Lung microvascular endothelial cell (primary cell): ENCODE measurements around the gene CDC14A. TPM values are rescaled to one million over a fixed set of nuclear protein-coding genes. Genes with fewer than 3 reads are reported as not detected.

ENCODE experiments used
- DNase-seq, 2 donors: peaks; one replicate each; pipeline versions ENCODE4 v3.0.0 to v3.0.0-alpha.2; 2010; ENCODE audit warnings: low read depth in 2 of 2
- total RNA-seq: library from RNA; depleted of rRNA; stranded (reverse); fragments of >200 nt; gene quantifications from 2 replicates; pipeline ENCODE4 v1.2.1, GENCODE V29; 2014

CDC14A gene
- total RNA-seq, 1 donor from 2014 or later, result 6.0 TPM

DNA sequence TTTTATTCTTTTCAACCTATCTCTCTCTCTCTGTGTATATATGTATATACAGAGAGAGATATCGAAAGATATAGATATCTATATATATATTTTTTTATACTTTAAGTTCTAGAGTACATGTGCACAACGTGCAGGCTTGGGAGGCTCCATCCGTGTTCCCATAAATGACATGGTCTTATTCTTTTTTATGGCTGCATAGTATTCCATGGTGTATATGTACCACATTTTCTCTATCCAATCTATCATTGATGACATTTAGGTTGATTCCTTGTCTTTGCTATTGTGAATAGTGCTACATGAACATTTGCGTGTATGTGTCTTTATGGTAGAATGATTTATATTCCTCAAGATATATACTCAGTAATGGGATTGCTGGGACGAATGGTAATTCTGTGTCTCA is 130.4 kb downstream of the CDC14A start:
- DNase-seq, result no peak

DNA sequence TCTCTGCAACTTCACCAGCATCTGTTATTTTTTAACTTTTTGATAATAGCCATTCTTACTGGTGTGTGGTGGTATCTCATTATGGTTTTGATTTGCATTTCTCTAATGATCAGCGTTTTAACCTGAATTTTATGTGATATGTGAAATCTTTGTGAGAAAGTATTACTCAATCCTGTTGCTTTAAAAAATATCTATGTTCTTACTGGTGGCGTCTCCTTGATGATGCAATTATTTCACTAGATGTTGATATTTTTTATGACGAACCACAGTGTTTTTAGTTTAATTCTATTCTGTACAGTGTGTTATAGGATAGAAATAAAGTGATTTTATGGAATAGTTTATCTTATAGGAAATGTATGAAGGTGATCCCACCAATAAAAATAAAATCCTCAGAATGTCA is 130.9 kb downstream of the CDC14A start:
- DNase-seq, result no peak

DNA sequence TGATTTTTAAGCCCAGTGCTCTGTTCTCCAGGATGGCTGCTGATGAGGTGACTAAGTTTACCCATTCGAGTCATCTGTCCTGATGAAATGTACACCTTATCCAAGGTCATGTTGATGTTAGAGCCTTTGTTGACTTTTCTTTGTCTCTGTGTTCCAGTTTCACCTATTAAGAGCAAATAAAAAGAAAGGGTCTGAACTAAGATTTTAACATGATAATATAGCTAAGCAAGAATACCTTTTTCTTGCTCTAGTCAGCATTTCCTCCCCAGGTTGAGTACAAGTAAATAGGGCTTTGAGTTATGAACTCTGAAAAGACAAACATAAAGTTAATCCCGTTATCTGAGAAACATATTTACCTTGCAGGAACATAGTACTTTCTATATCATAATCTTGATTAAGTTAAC is 133.6 kb downstream of the CDC14A start:
- peak in 1 of 2 donors; percentile 40 for DNase-seq

DNA sequence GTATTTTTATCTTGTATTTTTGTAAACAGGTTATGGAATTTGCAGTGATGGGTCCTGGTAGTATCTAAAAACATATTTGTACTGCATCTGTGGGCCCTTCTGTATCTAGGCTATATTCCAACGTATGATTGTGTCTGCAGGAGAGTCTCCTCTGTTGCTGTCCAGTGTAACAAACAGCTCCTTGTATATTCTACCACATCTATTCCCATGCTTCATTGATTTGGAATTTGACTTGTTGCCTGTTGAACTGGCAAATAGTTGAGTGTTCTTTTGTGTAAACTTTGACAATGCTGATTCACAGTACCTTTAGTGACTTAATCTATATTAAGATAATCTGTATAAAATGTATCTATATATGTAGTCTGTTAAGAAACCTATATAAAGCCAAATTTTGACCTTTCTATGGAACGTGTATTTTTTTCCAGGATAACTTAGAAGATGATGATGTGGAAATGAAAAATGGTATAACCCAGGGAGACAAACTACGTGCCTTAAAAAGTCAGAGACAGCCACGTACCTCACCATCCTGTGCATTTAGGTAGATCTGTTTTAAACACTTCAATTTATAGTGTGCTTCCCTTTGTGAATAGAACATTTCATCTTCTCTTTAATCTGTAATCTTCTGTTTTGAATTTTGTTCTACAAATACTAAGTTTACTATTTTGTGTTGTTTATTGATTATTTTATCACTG is 142.2 kb downstream of the CDC14A start:
- no peak for DNase-seq

DNA sequence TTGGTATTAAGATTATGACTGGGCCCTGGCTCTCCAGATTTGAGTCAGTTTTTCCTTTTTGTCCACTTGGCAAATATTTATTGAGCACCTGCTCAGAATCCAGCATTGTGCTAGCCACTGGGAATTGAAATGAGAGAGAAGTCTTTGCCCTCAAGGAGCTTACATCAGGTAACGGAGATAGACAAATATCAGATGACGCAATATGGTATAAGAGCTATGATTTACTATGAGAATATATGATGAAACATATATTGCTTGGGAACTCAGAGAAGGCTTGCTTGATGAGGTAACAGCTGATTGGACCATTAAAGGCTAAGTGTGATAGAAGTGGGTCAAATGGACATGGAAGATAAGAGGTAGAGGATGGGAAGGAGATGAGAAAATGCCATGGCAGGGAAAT is 144.6 kb downstream of the CDC14A start:
- no peak for DNase-seq

DNA sequence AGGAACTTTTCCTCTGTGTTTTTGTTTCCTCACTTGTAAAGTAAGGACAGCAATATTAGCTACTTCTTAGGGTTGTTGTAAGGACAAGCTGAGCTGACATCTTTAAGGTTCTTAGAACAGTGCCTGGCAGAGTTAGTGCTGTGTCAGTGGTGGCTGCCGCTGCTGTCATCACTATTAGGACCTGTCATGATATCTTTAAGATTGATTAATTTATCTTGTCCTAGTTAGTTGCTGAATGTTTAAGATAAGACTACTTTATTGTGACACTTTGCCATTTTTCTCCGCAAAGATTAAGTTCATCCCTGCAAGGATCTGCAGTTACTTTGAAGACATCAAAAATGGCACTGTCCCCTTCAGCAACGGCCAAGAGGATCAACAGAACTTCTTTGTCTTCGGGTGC is 145.5 kb downstream of the CDC14A start:
- no peak for DNase-seq

DNA sequence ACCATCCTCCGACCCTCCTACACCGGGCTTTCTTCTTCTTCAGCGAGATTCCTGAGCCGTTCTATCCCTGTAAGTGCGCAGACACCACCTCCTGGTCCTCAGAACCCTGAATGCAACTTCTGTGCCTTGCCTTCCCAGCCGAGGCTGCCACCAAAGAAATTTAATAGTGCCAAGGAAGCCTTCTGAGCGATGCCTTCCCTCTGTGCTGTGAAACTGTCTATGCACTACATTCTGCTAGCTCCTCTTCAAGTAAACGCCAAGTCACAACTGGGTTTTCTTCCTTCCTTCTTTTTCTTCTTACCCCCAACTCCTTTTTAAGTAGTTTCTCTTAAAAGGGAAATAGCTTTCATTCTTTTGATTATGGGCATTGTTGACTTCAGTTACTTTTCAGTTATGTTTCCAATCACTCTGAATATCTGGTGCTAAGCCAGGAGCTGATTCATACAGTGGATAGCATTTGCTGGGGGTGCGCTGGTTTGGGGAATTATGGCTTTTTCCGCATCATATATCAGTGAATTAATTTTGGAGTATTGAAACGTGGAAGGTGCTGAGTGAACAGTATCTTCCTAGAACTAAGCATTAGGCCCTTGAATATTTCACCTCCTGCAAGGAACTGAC is 147.0 kb downstream of the CDC14A start:
- DNase-seq, result peak in 1 of 2 donors; percentile 6

DNA sequence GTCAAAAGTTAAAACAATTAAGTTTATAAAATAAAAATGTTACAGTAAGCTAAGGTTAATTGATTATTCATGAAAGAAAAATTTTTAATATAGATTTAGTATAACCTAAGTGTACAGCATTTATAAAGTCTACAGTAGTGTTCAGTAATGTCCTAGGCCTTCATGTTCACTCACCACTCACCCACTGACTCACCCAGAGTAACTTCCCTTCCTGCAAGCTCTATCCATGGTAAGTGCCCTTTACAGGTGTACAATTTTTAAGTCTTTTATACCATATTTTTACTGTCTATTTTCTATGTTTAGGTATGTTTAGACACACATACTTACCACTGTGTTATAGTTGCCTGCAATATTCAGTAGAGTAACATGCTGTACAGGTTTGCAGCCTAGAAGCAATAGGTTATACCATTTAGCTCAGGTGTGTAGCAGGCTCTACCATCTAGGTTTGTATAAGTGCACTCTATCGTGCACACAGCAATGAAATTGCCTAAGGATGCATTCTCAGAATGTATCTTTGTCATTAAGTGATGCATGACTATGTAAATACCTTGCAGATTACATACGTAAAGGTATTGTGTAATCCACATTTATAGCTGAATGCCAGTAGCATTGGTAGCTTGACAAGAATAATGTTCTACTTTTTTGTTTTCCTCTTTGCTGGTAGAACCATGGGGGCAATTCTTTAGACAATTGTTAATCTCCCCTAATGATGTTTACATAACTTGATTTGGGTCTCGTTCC is 149.9 kb downstream of the CDC14A start:
- DNase-seq, result no peak

DNA sequence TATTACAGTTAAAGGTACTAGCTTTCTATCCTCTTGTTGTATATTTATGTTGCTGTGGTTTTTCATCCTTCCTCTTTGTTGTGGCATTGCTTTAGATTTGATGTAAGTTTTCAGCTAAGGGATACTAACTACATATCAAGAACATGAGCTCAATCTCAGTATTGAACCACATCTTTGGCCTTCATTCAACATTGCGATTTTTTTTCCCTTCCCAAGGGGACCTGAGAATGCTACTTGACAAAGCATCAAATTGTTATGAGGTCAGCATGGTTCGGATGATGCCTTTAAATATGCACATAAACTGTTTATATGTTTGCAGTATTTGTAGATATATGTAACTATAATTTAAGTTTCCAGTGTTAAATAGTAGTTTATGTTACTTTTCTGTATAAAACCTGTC is 153.9 kb downstream of the CDC14A start:
- DNase-seq, result no peak

DNA sequence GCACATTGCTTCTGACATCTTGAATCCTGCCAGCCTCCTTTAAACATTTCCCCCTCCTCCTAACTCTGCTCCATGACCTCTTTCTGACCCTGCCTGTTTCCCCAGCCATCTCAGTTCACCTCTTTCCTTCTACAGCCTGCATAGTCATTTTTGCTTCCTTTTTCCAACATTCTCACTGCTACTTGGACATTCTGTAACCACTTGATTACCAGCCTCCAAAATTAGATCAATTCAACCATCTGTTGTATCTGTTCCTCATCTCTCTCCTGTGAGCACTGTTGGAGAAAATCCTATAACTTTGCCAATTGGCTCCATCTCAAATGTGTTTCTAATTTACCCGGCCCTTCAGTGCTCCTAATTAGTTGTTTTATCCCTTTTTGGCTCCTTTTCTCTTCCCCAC is 158.1 kb downstream of the CDC14A start:
- no peak for DNase-seq

DNA sequence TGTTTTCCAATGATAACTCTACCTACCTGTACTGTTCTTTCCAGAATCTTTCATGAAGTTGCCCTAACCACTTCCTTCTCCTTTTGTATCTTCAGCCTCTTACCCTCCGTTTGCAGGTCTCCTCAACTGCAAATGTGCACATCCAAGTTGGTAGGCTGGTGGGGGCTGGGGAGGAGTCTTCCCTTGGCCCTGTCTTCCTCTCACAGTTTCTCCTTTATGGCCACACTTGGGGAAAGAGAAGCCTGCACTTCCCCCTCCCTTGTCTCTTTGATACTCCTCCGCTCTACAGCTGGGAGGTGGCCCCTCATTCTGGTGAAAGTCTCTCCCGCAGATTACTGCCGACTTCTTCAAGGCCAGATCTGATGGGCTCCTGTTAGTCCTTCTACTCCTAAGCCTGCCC is 158.8 kb downstream of the CDC14A start:
- DNase-seq, result no peak

DNA sequence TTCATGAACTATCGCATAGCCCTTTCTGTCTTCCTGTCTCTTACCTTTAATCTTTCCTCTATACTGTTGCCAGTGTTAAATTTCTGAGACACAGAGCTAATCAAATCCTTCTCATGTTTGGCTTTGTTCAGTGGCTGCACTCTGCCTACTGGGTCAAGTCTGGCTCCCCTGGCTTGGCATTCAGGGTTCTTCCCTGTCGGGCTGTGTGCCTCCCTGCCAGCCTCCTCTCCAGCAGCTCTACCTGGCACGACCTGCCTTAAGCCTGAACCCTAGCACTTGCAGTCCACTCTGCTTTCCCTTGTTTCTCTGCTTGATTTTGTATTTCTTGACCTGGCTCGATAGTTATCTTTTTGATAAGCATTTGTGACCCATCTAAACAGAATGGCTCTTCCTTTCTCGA is 159.5 kb downstream of the CDC14A start:
- DNase-seq, result no peak

DNA sequence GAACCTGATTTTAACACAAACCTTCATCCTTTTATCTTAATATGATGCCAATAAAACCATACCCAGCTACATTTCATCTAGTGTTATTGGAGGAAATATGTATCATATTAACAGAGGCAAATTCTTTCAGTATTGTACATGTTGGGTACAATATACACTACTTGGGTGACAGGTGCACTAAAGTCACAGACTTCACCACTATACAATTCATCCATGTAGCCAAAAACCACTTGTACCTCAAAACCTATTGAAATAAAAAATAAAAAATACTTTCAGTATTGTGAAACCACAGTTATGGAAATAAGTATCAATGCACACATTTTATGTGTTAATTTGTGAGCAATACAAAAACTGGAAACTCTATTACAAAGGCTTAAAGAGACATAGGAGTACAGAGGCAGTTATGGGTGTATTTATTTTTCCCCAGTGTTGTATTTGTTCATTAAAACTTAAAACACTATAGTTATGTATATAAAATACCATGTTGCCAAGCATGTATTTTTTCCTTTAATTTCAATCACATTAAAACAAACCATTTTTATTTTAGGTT is 160.6 kb downstream of the CDC14A start:
- no peak for DNase-seq

DNA sequence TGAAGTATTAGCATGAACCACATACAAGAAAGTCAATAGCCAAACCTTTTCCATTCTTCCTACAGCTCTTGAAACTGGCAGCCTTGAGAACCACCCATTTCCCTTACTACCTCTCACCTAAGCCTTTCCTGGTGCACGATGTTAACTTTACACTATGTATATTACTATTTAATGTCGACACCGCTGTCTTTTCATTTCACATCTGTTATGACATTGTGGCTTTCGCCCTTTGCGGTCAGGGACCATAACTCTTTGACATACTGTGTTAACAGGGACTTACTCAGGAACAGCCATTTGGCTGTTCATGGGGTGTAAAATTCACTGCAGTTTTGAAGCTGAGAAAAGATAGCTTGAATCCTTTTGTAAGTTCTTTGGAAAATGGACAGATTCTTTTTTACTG is 164.6 kb downstream of the CDC14A start:
- DNase-seq, result no peak

DNA sequence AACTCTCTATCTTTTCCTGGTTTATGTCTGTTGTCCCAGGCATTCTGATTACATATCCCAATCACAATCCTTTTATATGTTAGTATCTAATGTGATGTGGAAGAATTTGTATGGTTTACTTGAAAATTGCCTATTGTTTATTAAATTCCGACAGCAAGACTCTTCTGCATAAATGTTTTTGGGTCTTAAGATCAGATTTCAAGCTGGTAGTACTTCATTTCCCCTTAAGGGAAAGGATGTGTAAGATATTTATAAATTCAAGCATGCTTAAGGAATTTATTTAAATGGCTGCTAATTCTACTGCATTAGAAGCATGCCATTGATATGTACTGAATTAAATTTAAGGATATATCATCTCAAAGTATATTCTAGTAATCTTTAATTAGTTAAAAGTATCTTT is 165.2 kb downstream of the CDC14A start:
- DNase-seq, result no peak

DNA sequence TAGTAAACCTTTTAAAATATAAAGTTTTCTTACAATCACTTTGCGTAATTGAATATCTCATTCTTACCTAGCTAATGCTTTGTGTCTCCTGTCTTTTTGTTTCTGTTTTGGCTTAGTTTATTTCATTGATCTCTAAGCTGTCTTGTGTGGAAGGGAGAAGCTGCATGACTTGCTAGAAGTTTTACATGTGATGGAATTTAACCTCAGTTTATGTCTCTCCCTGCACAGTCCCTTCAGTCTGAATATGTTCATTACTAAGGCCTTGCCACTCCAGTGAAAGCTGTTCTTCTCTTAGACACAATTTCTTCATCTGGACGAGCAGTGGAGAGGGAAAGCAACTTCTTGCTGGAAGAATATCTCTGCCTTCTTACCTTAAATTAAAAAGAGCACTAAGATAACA is 165.7 kb downstream of the CDC14A start:
- no peak for DNase-seq

DNA sequence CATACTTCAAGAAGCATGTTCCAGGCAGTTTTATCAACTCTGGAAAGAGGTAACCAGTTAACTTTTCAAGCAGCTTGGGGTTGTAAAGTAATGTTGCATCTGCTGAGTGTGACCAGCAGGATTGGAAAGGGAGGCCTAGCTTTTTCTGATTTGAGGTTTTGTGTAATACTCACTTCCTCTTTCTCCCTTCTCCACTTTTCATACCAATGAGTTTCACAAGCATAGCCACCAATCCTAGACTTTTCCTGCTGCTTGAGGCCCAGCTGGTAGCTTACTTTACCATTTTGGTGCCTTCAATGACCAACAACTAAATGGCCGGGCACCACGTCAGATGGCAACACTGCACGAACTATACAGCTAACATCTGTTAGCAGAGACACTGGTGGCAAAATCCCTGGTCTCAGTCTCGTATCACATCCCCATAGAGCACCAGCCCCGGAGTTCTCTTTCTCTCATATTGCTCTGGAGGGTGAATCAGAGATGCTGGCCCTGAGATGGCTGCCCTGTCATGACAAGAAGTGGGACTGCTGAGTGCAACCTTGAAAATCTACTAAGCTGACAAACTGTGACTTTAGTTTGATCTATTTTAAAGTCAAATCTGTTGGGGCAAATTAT is 170.8 kb downstream of the CDC14A start:
- DNase-seq, result no peak

DNA sequence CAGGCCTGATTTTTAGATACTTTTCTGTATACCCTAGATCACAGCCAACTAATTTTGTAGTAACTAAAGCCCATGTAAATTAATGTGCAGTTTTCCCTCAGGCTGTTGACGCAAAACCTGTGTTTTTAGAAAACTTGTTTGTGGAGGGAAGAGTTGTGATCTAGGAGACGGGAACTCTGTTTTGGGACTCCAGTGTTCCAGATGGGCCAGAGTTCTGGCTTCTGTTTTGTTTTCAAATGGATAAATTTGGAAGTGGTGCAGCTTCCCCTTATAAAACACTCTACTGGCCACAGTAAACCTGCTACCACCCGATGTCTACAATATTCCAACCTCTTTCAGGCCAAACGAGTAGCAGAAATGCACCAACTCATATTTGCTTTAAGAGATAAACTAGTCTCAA is 172.0 kb downstream of the CDC14A start:
- DNase-seq, result no peak

DNA sequence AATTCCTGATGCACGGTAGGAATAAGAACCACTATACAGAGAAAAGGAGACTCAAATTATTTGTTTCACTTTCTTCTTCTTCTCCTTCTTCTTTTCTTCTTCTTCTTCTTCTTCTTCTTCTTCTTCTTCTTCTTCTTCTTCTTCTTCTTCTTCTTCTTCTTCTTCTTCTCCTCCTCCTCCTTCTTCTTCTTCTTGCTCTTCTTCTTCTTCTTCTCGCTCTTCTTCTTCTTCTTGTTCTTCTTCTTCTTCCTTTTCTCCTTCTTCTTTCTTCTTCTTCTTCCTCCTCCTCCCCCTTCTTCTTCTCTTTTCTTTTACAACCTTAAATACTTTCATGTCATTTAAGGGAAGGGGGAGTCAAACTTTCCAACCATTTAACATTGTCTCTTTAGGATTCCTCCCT is 174.6 kb downstream of the CDC14A start:
- DNase-seq, result no peak

DNA sequence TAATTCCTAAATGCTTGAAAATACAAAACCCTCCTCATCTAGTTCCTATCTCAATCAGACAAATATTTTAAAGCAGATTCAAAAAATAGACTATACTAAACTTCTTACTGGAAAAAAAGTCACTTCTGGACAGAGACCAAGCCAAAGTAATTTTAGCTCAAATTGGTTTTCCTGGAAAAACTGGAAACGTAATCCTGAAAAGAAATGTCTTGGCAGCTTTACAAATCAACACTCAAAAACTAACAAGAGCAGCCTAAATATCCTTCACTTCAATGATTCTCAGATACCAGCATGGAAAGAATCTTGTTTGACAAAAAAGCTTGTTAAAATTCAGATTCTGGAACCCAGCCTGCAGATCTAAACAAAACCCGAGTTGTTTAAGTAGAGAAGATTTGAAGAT is 176.6 kb downstream of the CDC14A start:
- DNase-seq, result peak in 1 of 2 donors; percentile 9

DNA sequence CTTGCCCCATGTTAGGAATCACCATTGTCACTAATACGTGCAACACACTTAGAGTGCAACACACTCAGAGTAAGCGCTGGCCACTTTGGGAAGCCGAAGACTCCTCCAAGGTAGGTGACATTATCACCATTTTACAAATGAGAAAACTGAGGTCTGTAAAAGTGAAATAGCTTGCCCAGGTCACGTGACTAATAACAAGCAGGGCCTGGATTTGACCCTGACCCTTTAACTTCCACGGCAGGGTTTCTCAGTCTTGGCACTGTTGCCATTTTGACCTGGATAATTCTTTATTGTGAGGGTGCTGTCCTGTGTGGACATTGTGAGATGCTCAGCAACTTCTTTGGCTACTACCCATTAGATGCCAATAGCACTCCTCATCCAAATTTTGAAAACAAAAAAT is 177.8 kb downstream of the CDC14A start:
- no peak for DNase-seq

DNA sequence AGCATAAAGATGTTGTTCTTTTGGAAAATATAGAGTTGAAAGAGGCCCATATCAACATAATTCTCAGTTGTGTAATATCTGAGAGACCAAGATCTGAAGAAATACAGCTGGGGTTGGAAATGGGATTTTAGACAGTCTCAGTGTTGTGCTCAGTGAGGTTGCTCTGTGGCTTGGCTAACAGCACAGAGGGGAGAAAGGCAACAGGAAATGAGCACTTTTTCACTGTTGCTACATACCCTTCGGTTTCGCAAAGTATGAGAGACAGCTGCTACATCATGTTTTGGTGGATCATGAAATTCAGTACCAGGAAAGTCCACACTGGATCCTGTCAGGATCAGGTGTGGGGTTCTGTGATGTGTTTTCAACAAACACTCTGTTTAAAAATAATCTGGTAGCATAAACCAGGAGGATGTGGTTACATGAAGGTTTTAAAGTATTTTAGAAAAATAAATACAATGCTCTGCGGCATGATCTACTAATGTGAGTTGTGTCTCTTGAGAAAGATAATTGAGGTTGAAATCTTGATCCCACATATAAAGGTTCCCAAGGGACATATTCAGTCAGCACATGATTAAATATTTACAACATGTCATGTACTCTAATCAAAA is 178.7 kb downstream of the CDC14A start:
- peak; percentile 19 to 30 for DNase-seq
